ENCODE results near the gene PLA2G4D.

The PLA2G4D gene

GRCh38 chr15:42133886-42134502 lies 39.6 kb upstream of the PLA2G4D start:
- peak; percentile 75 for TF ChIP-seq CTCF (IDR thresholded peaks at IDR 0.05; ENCODE audit: insufficient read depth, missing control alignments)
- FAIRE-seq (no peak), DNase-seq (ENCODE audit: insufficient read length, low spot score) (no peak)

- DNase-seq (ENCODE audit: insufficient read length, low spot score) (no peak), FAIRE-seq (no peak)
- no peak for TF ChIP-seq CTCF (IDR thresholded peaks at IDR 0.05; ENCODE audit: insufficient read depth, missing control alignments)
Observed at GRCh38 chr15:42133356-42133755, 39.0 kb upstream of the PLA2G4D start.

- FAIRE-seq (no peak), DNase-seq (ENCODE audit: insufficient read length, low spot score) (no peak)
- no peak for TF ChIP-seq CTCF (IDR thresholded peaks at IDR 0.05; ENCODE audit: insufficient read depth, missing control alignments)
Observed at GRCh38 chr15:42131826-42132806, 37.8 kb upstream of the PLA2G4D start.

- TF ChIP-seq CTCF (IDR thresholded peaks at IDR 0.05; ENCODE audit: insufficient read depth, missing control alignments) = no peak
- no peak for FAIRE-seq
Observed at GRCh38 chr15:42131006-42131405, 36.6 kb upstream of the PLA2G4D start.

GRCh38 chr15:42130246-42130986 lies 36.1 kb upstream of the PLA2G4D start:
- no peak for TF ChIP-seq CTCF (IDR thresholded peaks at IDR 0.05; ENCODE audit: insufficient read depth, missing control alignments)
- FAIRE-seq (no peak), DNase-seq (ENCODE audit: insufficient read length, low spot score) (no peak)

More at GRCh38 chr15:42131006-42131405, 36.6 kb upstream of the PLA2G4D start:
- no peak for DNase-seq (ENCODE audit: insufficient read length, low spot score)

GRCh38 chr15:42129364-42129763 lies 35.0 kb upstream of the PLA2G4D start:
- no peak for TF ChIP-seq CTCF (IDR thresholded peaks at IDR 0.05; ENCODE audit: insufficient read depth, missing control alignments)
- no peak for FAIRE-seq
- no peak for DNase-seq (ENCODE audit: insufficient read length, low spot score)

All from D721Med (cell line).